Measurements from ENCODE around the gene OXNAD1. TPM values are rescaled to one million over a fixed set of nuclear protein-coding genes. Genes with fewer than 3 reads are reported as not detected.

The OXNAD1 gene
- total and polyA plus RNA-seq, 2 of the 13 experiments (the other 11 are each of a cell fraction or from before 2014, with no cell fraction given) = 9.9 to 18.8 TPM

DNA sequence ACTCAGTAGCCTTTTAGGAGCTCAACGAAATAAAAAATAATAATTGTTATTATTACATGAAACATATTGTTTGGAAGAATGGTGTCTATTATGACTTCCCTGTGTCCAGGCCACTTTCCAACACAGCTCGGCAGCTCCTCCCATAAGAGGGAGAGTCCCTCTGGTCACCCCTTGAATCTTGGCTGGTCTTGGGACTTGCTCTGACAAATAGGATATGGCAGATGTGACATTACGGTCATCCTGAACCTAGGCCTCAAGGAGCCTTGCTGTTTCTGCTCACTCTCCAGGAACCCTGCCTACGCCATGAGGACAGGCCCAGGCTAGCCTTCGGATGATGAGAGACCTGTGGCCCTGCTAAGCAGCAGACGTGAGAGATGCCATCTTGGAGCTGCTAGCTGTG, 71.8 kb downstream of the OXNAD1 start:
- ATAC-seq (no peak), DNase-seq (ENCODE audit: low spot score) (no peak), FAIRE-seq (no peak)
- Histone ChIP-seq H3K4me1 (ENCODE audit: insufficient read depth, low read length) (peaks cover 25% of the 10 kb centered on the region), H3K9me3 (ENCODE audit: low read length) (peaks cover 4% of the 10 kb centered on the region; the same call in 1 of the 2 replicates), H3K4me2 (ENCODE audit: low read depth, low read length) (no peak overlapping the region), H3K36me3 (replicated peaks in 1 of 2; ENCODE audit: control insufficient read depth in 1 of 2, insufficient read depth in 2 of 2, low read length in 2 of 2) (peaks cover 2 to 5% of the 10 kb centered on the region in 2 experiments; a peak in 3 of 5 replicates), H2AFZ (ENCODE audit: low read length) (no peak overlapping the region), H3K79me2 (ENCODE audit: insufficient read depth, low read length) (no peaks in the 10 kb centered on the region), H3K27me3 (ENCODE audit: control insufficient read depth in 1 of 2, insufficient read depth in 2 of 2, low read length in 2 of 2) (no peaks in the 10 kb centered on the region), H3K4me3 (replicated peaks in 1 of 3; ENCODE audit: insufficient read depth in 1 of 3, low read depth in 2 of 3, low read length in 3 of 3) (no peak overlapping the region), H3K27ac (ENCODE audit: extremely low read length, insufficient read depth, low read length) (no peak overlapping the region), H3K9ac (ENCODE audit: insufficient read depth, low read depth, low read length) (no peak overlapping the region), H4K20me1 (ENCODE audit: insufficient read depth, low read length) (no peaks in the 10 kb centered on the region)
- intact Hi-C loops (cut with micrococcal nuclease; ENCODE audit: unreplicated experiment) (no loop called here), in situ Hi-C loops (cut with HindIII; ENCODE audit: extremely low pct_ligation_motif_present, low pct_unique_long_range_greater_than_20kb) (no loop called here)
- POLR2A ChIA-PET = no interaction called here
- CTCF ChIA-PET (ENCODE audit: low intra/inter-chr PET ratio, low total read pairs) = no interaction called here
- no TSS peak for BruUV-seq (replicated peaks)
- no peak for TF ChIP-seq SOX5 (CRISPR knock-in tag; IDR thresholded peaks at IDR 0.05; ENCODE audit: borderline replicate concordance)
- TF ChIP-seq KLF15 (CRISPR knock-in tag; IDR thresholded peaks at IDR 0.05; ENCODE audit: borderline replicate concordance) = no peak
- TF ChIP-seq, protein P1, sequence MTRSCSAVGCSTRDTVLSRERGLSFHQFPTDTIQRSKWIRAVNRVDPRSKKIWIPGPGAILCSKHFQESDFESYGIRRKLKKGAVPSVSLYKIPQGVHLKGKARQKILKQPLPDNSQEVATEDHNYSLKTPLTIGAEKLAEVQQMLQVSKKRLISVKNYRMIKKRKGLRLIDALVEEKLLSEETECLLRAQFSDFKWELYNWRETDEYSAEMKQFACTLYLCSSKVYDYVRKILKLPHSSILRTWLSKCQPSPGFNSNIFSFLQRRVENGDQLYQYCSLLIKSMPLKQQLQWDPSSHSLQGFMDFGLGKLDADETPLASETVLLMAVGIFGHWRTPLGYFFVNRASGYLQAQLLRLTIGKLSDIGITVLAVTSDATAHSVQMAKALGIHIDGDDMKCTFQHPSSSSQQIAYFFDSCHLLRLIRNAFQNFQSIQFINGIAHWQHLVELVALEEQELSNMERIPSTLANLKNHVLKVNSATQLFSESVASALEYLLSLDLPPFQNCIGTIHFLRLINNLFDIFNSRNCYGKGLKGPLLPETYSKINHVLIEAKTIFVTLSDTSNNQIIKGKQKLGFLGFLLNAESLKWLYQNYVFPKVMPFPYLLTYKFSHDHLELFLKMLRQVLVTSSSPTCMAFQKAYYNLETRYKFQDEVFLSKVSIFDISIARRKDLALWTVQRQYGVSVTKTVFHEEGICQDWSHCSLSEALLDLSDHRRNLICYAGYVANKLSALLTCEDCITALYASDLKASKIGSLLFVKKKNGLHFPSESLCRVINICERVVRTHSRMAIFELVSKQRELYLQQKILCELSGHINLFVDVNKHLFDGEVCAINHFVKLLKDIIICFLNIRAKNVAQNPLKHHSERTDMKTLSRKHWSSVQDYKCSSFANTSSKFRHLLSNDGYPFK (CRISPR knock-in tag; IDR thresholded peaks at IDR 0.05; ENCODE audit: borderline replicate concordance) = no peak
- TF ChIP-seq MTF2 (CRISPR knock-in tag; IDR thresholded peaks at IDR 0.05; ENCODE audit: borderline replicate concordance) = no peak
- no peak for TF ChIP-seq TGIF2 (CRISPR knock-in tag; IDR thresholded peaks at IDR 0.05)
- no peak for TF ChIP-seq ATF7-NPFF (CRISPR knock-in tag; IDR thresholded peaks at IDR 0.05; ENCODE audit: low read depth)
- TF ChIP-seq, protein P2, sequence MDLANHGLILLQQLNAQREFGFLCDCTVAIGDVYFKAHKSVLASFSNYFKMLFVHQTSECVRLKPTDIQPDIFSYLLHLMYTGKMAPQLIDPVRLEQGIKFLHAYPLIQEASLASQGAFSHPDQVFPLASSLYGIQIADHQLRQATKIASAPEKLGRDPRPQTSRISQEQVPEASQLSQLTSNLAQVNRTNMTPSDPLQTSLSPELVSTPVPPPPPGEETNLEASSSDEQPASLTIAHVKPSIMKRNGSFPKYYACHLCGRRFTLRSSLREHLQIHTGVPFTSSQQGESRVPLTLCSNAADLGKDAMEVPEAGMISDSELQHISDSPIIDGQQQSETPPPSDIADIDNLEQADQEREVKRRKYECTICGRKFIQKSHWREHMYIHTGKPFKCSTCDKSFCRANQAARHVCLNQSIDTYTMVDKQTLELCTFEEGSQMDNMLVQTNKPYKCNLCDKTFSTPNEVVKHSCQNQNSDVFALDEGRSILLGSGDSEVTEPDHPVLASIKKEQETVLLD (CRISPR knock-in tag; IDR thresholded peaks at IDR 0.05; ENCODE audit: low read depth) = no peak
- no peak for TF ChIP-seq ZNF382 (CRISPR knock-in tag; IDR thresholded peaks at IDR 0.05; ENCODE audit: borderline replicate concordance)
- TF ChIP-seq, protein P3, sequence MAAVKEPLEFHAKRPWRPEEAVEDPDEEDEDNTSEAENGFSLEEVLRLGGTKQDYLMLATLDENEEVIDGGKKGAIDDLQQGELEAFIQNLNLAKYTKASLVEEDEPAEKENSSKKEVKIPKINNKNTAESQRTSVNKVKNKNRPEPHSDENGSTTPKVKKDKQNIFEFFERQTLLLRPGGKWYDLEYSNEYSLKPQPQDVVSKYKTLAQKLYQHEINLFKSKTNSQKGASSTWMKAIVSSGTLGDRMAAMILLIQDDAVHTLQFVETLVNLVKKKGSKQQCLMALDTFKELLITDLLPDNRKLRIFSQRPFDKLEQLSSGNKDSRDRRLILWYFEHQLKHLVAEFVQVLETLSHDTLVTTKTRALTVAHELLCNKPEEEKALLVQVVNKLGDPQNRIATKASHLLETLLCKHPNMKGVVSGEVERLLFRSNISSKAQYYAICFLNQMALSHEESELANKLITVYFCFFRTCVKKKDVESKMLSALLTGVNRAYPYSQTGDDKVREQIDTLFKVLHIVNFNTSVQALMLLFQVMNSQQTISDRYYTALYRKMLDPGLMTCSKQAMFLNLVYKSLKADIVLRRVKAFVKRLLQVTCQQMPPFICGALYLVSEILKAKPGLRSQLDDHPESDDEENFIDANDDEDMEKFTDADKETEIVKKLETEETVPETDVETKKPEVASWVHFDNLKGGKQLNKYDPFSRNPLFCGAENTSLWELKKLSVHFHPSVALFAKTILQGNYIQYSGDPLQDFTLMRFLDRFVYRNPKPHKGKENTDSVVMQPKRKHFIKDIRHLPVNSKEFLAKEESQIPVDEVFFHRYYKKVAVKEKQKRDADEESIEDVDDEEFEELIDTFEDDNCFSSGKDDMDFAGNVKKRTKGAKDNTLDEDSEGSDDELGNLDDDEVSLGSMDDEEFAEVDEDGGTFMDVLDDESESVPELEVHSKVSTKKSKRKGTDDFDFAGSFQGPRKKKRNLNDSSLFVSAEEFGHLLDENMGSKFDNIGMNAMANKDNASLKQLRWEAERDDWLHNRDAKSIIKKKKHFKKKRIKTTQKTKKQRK (IDR thresholded peaks at IDR 0.05; ENCODE audit: low read length) = no peak
- no peak for TF ChIP-seq ZNF670 (CRISPR knock-in tag; IDR thresholded peaks at IDR 0.05; ENCODE audit: borderline replicate concordance)
- no peak for TF ChIP-seq RBM39 (IDR thresholded peaks at IDR 0.05; ENCODE audit: low read depth, low read length, poor library complexity, severe bottlenecking)
- no peak for TF ChIP-seq PTBP1 (IDR thresholded peaks at IDR 0.05; ENCODE audit: low read depth, low read length, poor library complexity, severe bottlenecking)
- WGBS (ENCODE audit: low lambda C conversion rate) = 97% methylated on average over 4 of the region's 6 CpGs

Data from HepG2 (cell line).